Measurements from ENCODE around the gene TRIM29.
A peak's percentile ranks its signal among the peaks of the same experiment; 100 is the strongest.

TRIM29 gene

DNA sequence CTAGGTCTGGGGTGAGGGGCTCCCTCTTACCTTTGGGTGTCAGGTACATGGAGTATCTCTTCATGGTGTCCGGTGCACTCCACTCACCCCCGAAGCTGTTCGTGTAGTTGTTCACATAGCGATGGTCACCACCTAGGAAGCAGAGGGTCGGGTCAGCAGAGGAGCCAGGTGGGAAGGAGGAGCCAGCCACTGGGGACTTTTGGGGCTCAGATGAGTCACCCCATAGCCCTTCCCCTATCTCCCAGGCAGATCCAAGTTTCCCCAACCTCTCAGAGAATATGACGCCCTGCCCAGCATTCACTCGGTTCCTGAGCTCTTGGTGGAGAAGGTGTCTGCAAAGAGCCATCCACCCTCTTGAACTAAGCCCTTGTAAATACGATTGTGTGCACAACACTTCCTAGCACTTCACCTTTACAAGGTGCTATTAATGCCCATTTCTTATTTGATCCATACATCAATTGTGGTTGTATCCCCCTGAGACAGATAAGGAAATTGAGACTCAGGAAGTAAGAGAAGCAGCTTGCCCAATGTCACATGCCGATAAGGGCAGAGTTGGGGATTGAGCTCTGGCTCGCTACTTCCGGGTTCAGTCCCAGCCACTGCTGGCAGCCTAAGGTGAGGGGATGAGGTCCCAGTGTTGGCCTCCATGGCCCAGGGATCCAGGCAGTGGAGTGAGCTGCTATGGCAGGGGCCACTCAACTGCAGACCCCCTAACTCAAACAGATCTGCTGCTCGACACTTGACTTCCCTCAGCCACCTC is 14.8 kb downstream of the TRIM29 start:
- no peak for DNase-seq (ENCODE audit: low read depth in 3 of 3, low spot score in 1 of 3)

DNA sequence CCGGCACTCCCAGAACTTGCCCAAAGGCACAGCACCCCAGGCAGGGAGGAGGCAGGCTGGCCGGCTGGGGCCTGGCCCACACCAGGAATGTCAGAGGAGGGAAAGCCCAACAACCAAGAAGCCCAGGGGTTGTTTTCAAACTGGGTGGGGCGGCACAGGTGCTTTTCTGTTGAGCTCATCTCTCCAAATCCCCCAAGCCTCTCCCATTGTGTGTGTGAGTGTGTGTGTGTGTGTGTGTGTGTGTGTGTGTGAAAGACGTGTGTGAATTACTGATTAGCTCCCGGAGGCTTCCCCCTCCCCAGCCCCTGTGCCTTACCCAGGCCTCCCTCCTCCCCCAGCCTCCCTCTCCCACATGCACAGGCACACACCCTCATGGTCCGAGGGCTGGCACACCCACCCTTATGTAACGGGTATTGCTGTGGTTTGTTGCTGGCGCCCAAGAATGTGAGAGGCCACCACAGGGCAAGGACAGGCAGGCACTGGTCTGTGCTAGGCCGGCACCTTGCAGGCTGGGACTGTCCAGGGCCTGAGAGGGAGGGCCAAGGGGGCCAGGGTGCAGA is 15.9 kb downstream of the TRIM29 start:
- no peak for DNase-seq (ENCODE audit: low read depth in 3 of 3, low spot score in 1 of 3)

DNA sequence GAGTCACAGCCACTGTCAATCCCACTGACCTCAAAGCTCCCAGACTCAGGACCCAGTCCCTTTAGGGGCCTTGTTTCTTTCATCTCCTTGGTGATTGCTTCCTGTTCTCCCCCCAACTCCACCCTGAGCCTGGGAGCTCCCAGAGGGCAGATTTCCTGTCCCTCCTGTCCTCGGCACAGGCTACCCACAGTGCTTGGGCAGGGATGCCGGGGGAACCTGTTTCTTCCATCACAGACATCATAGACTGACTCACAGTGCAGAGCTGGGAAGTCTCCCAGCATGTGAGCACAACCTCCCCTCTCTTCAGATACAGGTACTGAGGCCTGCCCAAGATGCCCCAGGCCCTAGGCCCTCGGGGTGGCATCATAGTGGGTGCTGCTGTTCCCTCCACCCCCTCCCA is 16.6 kb downstream of the TRIM29 start:
- no peak for DNase-seq (ENCODE audit: low read depth in 3 of 3, low spot score in 1 of 3)

- DNase-seq (ENCODE audit: low read depth in 3 of 3, low spot score in 1 of 3), result no peak
These were observed 17.0 kb downstream of the TRIM29 start for GRCh38 chr11:120120805-120121335.

DNA sequence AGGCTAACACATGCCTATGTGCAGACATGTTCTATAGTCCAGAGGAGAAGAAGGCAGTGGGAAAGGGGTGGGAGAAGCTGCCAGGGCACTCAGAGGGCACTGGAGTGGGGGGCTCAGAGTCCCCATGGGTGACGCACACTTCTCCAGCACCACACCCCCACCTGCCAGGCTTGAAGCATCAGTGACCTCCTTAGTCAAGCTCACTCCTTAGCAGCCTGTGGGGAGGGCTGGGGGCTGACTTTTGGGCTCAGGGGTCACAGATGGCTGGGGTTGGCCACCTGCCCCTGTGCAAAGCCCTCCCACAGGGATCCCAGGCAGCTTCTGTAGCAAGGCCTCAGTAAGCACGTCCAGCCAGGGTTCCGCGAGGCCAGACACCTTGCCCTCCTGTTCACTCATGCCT is 18.8 kb downstream of the TRIM29 start:
- DNase-seq (ENCODE audit: low read depth in 3 of 3, low spot score in 1 of 3), result no peak

DNA sequence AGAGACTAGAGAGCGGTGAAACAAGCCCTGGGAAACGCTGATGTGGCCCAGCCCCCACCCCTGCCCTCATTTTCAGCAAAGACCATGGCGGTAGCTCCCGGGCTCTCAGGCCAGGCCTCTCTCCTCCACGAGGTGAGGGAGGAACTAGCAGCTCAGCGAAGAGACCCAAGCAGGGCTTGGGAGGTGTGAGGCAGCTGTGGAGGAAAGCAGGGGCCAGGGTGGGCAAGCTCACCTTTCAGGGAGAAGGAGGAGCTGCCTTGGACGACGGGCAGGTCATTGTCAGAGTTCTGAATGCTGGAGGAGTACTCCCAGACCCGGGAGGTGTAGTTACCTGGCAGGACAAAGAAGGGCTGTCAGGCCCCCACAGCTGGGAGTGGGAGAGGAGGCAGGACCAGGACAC is 19.9 kb downstream of the TRIM29 start:
- no peak for DNase-seq (ENCODE audit: low read depth in 3 of 3, low spot score in 1 of 3)

- no peak for DNase-seq (ENCODE audit: low read depth in 3 of 3, low spot score in 1 of 3)
These were observed 20.9 kb downstream of the TRIM29 start for GRCh38 chr11:120116966-120117365.

GRCh38 chr11:120115272-120116000 is 22.5 kb downstream of the TRIM29 start:
- no peak for DNase-seq (ENCODE audit: low read depth in 3 of 3, low spot score in 1 of 3)

GRCh38 chr11:120112174-120112796 is 25.6 kb downstream of the TRIM29 start:
- no peak for DNase-seq (ENCODE audit: low read depth in 3 of 3, low spot score in 1 of 3)

- no peak for DNase-seq (ENCODE audit: low read depth in 3 of 3, low spot score in 1 of 3)
These were observed 28.4 kb downstream of the TRIM29 start for GRCh38 chr11:120109531-120109930.

DNA sequence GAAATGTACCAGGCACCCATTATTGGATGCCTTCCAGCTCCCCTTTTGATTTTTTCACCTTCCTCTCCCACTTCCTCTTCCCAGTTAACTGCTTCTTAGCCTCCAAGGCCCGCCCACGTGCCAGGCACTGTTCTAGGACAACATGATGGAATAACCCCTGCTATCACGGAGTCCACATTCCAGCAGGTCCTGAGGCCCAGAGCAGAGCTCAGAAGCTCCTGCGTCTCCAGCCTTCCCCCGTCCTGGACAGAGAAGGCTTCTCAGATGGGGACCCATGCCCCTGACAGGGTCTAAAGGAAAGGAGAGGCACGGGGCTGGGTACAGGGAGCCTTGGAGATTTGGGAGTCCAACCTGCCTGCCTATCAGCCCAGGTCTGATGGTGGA is 29.1 kb downstream of the TRIM29 start:
- no peak for DNase-seq (ENCODE audit: low read depth in 3 of 3, low spot score in 1 of 3)

GRCh38 chr11:120108154-120108784 is 29.6 kb downstream of the TRIM29 start:
- DNase-seq (ENCODE audit: low read depth in 3 of 3, low spot score in 1 of 3), result peak in 2 of 3 donors; percentile 13 to 55

- DNase-seq (ENCODE audit: low read depth in 3 of 3, low spot score in 1 of 3), result no peak
These were observed 30.2 kb downstream of the TRIM29 start for GRCh38 chr11:120107692-120108091.

DNA sequence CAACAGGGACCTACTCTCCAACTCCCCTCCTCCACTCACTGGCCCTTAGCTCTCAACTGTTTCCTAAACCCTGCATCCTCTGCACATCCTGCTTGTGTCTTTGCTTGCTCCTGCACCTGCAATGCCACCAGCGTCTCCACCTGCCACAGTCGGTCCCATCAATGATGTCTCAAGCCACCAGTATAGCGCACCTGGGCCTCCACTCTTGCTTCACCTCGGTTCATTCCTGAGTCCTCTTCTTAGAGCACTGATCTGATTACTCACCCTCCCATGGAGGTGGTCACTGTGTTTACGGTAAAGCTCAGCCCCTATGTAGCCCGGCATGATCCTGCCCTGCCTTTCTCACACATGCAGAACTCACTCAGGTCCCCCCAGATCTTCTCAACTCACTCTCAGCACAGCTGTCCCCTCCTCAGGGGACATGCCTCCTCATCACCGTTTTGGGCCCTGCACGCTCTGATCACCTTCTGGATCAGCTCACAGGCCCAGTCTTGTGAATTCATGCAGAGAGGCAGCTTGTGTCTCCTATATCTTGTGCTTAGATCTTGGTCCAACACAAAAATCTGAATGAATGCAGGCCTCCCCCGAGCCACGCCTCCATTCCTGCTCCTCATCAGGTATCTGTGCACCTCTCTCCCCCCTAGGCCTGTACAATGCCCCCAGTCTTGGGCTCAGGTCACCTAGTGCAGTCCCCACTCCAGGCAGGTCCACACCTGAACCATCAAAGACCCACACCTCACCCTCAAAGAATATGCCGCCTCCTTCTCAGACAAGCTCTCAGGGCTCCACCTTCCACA is 31.4 kb downstream of the TRIM29 start:
- no peak for DNase-seq (ENCODE audit: low read depth in 3 of 3, low spot score in 1 of 3)

DNA sequence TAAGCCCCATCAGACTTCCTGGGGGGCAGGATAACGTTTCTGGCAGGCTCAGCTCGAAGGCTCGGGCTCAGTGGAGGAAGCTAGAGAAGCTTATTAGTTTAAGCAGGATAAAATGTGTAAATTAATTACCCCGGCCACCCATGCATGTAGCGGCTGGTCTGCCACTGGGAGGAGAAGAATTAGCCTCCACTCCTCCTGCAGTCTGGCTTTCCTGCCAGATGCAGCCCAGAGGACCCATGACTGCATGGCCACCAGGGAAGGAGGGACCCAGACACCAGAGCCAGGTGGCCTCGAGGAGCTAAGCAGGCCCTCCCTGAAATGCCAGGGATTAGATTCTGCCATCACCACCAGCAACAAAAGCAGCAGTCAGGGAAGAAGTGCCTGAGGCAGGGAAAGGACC is 32.3 kb downstream of the TRIM29 start:
- no peak for DNase-seq (ENCODE audit: low read depth in 3 of 3, low spot score in 1 of 3)

DNA sequence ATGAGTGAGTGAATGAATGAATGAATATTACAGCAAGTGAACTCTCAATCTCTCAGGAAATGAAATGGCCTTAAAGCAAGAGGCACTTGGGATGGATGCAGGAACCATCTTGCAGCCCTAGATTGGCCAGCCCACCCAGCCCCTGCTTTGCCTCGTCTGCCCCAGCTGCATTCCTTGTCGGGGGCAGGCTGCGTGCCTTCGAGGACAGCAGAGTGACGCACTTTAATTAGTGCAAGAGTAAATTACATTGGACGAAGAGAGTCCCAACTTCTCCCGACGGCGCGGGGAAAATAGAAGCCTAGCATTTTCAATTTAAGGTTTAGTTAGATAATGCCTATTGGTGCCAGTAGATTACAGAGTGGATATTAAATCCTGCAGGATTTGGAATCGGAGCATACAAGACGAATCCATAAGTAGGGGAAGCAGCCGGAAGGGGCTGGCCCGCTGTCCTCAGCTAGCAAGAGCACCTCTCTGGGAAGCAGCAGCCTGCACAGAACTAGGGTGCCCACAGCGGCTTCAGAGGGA is 33.8 kb downstream of the TRIM29 start:
- no peak for DNase-seq (ENCODE audit: low read depth in 3 of 3, low spot score in 1 of 3)

DNA sequence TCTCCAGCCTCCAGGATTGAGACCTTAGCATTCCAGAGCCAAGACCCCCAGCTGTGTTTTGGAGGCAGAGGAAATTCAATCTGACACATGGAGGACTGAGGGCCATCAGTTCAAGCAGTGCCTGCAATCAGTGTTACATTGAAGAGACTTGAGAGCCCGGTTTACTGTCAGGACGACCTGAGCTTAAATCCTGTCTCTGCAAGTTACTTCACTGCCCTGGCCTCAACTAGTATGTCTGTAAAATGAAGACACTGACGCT is 35.1 kb downstream of the TRIM29 start:
- no peak for DNase-seq (ENCODE audit: low read depth in 3 of 3, low spot score in 1 of 3)

- DNase-seq (ENCODE audit: low read depth in 3 of 3, low spot score in 1 of 3), result no peak
These were observed 35.7 kb downstream of the TRIM29 start for GRCh38 chr11:120102050-120102863.

- DNase-seq (ENCODE audit: low read depth in 3 of 3, low spot score in 1 of 3), result no peak
These were observed 39.4 kb downstream of the TRIM29 start for GRCh38 chr11:120098503-120099020.
